ENCODE data around the gene TRIP12.

DNA sequence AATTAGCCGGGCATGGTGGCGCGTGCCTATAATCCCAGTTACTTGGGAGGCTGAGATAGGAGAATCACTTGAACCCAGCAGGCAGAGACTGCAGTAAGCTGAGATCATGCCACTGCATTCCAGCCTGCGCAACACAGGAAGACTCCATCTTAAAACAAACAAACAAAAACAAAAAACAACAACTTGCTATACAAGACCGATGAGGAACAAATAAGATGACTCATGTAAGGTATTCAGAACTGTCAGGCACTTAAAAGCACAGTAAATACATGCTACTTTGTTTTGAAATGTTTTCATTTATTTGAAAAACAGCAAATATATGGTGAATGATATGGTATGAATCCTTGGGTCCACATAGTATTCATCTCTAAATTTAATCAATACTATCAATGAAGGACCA, 66.7 kb downstream of the TRIP12 start:
- TF ChIP-seq, protein P1, sequence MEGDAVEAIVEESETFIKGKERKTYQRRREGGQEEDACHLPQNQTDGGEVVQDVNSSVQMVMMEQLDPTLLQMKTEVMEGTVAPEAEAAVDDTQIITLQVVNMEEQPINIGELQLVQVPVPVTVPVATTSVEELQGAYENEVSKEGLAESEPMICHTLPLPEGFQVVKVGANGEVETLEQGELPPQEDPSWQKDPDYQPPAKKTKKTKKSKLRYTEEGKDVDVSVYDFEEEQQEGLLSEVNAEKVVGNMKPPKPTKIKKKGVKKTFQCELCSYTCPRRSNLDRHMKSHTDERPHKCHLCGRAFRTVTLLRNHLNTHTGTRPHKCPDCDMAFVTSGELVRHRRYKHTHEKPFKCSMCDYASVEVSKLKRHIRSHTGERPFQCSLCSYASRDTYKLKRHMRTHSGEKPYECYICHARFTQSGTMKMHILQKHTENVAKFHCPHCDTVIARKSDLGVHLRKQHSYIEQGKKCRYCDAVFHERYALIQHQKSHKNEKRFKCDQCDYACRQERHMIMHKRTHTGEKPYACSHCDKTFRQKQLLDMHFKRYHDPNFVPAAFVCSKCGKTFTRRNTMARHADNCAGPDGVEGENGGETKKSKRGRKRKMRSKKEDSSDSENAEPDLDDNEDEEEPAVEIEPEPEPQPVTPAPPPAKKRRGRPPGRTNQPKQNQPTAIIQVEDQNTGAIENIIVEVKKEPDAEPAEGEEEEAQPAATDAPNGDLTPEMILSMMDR (IDR thresholded peaks at IDR 0.05): no peak
- TF ChIP-seq EZH2 (IDR thresholded peaks at IDR 0.05; ENCODE audit: borderline replicate concordance, insufficient read depth, low read depth, low read length, poor library complexity, severe bottlenecking): no peak
